Keratinocyte (primary cell): ENCODE data around the gene NRM.

Experiments used
- CTCF ChIP-seq, 3 experiments: IDR thresholded peaks in 1 of 3; conservative IDR thresholded peaks in 1 of 3; optimal IDR thresholded peaks in 1 of 3; 2 replicates in 2 of 3; 3 replicates in 1 of 3; pipeline versions ENCODE3 to v1.5.1; 2011; ENCODE audit warnings: low read length in 3 of 3, mild to moderate bottlenecking in 3 of 3, moderate library complexity in 2 of 3, control low read depth in 1 of 3, inconsistent platforms in 1 of 3; ENCODE audit not compliant: insufficient read depth in 2 of 3; ENCODE audit errors: extremely low read depth in 1 of 3
- EZH2 ChIP-seq: IDR thresholded peaks from one replicate; pipeline ENCODE4 v1.6.1; 2012; ENCODE audit warnings: inconsistent platforms, mild to moderate bottlenecking, low read length, moderate library complexity

DNA sequence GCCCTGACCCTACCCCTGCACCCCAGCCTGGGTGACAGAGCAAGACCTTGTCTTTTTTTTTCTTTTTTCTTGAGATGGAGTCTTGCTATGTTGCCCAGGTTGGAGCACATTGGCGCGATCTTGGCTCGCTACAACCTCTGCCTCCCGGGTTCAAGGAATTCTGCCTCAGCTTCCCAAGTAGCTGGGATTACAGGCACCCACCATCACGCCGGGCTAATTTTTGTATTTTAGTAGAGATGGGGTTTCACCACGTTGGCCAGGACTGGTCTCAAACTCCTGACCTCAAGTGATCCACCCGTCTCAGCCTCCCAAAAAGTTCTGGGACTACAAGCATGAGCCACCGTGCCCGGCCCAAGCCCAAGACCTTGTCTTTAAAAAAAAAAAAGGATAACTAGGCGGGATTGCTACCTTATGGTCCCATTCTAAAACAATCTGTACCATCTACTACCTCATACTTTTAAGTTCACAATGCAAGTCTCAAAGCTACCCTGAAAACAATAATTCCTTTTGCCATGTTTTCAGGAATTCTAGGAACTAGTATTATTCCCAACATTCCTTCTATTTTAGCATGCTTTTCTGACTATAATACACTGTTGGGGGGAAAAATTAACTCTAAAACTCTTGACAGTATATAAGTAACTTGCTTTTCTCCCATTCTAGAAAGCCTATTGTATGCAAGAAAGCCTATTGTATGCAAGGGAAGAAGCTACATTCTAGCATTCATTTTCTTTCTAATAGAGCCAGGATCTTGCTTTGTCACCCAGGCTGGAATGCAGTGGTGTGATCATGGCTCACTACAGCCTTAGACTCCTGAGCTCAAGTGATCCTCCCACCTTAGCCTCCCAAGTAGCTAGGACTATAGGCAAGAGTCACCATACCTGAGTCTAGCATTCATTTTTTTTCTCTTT is 36.0 kb upstream of the NRM start:
- TF ChIP-seq EZH2 (no peak), CTCF (optimal IDR thresholded peaks at IDR 0.05 in 1 of 3, IDR thresholded peaks at IDR 0.05 in 1 of 3, conservative IDR thresholded peaks at IDR 0.05 in 1 of 3; ENCODE audit: extremely low read depth in 1 of 3, insufficient read depth in 2 of 3, low read length in 3 of 3) (no peak)
